AG09309 (cell line): Measurements from ENCODE around the gene LCP2.

Source experiments
- DNase-seq: peaks from one replicate; pipeline ENCODE4 v3.0.0-alpha.2; 2010; ENCODE audit warnings: low read depth
- H3K4me3 ChIP-seq: 2 replicates; pipeline ENCODE4 v1.5.1; 2011; ENCODE audit warnings: mild to moderate bottlenecking, low read depth, low read length, moderate library complexity; ENCODE audit not compliant: control insufficient read depth
- CTCF ChIP-seq: IDR thresholded peaks from 2 replicates; pipeline ENCODE4 v1.5.1; 2011; ENCODE audit warnings: mild to moderate bottlenecking, low read depth, low read length, inconsistent platforms; ENCODE audit not compliant: insufficient read depth, control insufficient read depth; ENCODE audit errors: missing control alignments

Gene LCP2

GRCh38 chr5:170319301-170319700 is 21.7 kb upstream of the LCP2 start:
- TF ChIP-seq CTCF: no peak
- H3K4me3 ChIP-seq: no peak overlapping the region
- DNase-seq: no peak

GRCh38 chr5:170317499-170317898 is 19.9 kb upstream of the LCP2 start:
- no peak for TF ChIP-seq CTCF
- no peak for DNase-seq
- H3K4me3 ChIP-seq: no peak overlapping the region

- DNase-seq: no peak
- TF ChIP-seq CTCF: no peak
- no peak overlapping the region for H3K4me3 ChIP-seq
Measured at GRCh38 chr5:170316937-170317336, 19.4 kb upstream of the LCP2 start.

GRCh38 chr5:170315154-170315553 is 17.6 kb upstream of the LCP2 start:
- no peak overlapping the region for H3K4me3 ChIP-seq
- TF ChIP-seq CTCF: no peak
- DNase-seq: no peak

- DNase-seq: no peak
- no peak for TF ChIP-seq CTCF
- no peak overlapping the region for H3K4me3 ChIP-seq
Measured at GRCh38 chr5:170314541-170315095, 17.0 kb upstream of the LCP2 start.

GRCh38 chr5:170313816-170314215 is 16.2 kb upstream of the LCP2 start:
- no peak for TF ChIP-seq CTCF
- DNase-seq: no peak
- H3K4me3 ChIP-seq: no peak overlapping the region

GRCh38 chr5:170313344-170313743 is 15.8 kb upstream of the LCP2 start:
- no peak overlapping the region for H3K4me3 ChIP-seq
- no peak for DNase-seq
- no peak for TF ChIP-seq CTCF
